GM13977 (cell line): ENCODE measurements around the gene NKD1.

Source experiments
- DNase-seq: peaks from one replicate; pipeline ENCODE4 v3.0.0; 2012; ENCODE audit warnings: low spot score
- in situ Hi-C: fragments of 300-500 bp; cut with MboI; formaldehyde crosslinking; loops from one replicate; pipeline ENCODE4 v1.12.0; 2022; ENCODE audit warnings: low sequenced_read_pairs, low pct_unique_long_range_greater_than_20kb, mixed read lengths, inconsistent platforms; ENCODE audit not compliant: unreplicated experiment
- TF ChIP-seq, protein P1 (sequence below): IDR thresholded peaks from 2 replicates; pipeline ENCODE4 v1.5.1; 2012; ENCODE audit warnings: mild to moderate bottlenecking, control low read depth; ENCODE audit not compliant: insufficient read depth; ENCODE audit errors: extremely low read depth, missing control alignments

NKD1 gene

DNA sequence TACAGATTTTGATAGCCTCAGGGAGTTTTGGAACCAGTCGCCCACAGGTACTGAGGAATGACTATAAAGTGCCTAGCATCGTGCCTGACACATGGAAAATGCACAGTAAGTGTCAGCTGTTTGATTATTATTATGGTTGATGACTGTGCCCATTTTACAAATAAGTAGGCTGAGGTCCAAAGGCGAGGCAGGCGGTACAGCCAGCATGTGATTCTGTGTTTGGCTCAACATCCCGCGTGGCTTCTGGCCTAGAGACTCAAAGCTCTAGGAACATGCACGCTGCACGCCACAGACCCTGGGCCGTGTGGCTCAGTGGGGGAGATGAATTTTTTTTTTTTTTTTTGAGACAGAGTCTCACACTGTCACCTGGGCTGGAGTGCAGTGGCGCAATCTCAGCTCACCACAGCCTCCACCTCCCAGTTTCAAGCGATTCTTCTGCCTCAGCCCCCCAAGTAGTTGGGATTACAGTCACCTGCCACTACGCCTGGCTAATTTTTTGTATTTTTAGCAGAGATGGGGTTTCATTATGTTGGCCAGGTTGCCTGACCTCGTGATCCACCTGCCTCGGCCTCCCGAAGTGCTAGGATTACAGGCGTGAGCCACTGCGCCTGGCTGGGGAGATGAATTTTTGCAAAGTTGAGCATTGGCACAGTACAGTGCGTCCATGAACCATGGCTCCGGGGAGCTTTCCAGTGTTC, 57.7 kb downstream of the NKD1 start:
- DNase-seq = no peak
- TF ChIP-seq, protein P1, sequence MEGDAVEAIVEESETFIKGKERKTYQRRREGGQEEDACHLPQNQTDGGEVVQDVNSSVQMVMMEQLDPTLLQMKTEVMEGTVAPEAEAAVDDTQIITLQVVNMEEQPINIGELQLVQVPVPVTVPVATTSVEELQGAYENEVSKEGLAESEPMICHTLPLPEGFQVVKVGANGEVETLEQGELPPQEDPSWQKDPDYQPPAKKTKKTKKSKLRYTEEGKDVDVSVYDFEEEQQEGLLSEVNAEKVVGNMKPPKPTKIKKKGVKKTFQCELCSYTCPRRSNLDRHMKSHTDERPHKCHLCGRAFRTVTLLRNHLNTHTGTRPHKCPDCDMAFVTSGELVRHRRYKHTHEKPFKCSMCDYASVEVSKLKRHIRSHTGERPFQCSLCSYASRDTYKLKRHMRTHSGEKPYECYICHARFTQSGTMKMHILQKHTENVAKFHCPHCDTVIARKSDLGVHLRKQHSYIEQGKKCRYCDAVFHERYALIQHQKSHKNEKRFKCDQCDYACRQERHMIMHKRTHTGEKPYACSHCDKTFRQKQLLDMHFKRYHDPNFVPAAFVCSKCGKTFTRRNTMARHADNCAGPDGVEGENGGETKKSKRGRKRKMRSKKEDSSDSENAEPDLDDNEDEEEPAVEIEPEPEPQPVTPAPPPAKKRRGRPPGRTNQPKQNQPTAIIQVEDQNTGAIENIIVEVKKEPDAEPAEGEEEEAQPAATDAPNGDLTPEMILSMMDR = no peak
- in situ Hi-C loops = no loop called here

DNA sequence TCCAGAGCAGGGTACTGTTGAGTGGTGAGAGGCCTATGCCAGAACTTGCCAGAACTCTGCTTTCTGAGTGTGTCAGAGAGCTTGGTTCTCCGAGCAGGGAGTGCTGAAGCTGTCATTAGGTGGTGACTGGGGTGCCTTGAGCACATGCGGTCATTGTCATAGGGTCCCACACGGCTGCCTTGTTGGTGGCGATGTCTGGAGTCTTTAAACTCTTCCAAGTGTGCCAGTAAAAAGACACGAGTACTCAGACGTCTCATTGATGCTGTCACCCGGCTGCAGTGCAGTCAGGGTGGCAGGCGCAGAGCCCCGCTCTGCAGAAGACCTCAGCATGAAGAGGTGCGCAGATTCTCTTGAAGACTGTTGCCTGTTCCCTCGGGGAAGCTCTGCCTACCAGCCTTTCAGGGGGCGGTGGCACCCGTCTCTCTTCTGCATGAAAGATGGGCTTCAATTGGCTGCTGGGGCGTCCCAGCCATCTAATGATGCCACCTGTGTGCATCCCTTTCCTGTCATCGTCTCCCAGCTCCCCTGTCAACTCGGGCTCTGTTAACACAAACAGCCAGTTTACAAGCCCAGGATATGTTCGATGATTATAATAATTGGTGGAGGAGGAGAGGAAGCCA, 58.3 kb downstream of the NKD1 start:
- in situ Hi-C loops = no loop called here
- TF ChIP-seq, protein P1 = no peak
- DNase-seq = no peak

DNA sequence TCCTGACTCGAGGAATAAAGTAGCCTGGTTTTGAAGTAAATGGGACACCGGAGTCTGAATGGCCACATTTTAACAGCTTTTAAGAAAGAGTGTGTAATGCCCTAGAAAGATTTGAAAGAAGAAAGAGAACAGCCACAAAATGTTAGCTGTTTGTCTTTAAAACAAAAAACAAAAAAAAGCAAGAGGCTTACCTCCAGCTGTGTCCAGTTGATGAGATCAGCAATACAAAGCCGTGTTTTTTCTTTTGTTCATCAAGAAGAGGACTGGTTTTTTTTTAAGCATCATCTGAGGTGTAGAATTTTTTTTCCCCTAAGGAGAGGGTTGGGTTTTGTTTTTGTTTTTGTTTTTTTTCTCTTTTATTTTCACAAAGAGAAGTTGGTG, 58.8 kb downstream of the NKD1 start:
- TF ChIP-seq, protein P1 = no peak
- in situ Hi-C loops = no loop called here

DNA sequence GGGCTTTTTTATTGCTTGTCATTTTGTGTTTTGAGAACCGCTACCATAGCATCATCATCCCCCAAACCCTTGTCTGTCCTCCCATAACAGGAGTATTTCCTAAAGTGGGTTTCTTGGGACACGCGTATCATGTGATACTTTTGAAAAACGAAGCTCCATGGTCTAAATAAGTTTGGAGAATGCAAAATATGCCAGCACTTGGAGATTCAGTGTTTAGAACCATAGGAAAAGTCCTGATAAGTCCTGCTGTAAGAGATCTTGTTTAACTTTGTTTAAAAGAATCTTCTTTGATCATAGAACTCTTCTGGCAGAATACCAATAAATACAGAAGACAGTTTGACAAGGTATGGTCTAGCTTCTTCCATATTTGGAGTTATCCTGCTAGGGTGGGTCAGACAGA, 59.3 kb downstream of the NKD1 start:
- DNase-seq = no peak
- in situ Hi-C loops = no loop called here
- TF ChIP-seq, protein P1 = no peak

More for the DNA sequence above, 58.8 kb downstream of the NKD1 start:
- no peak for DNase-seq

- DNase-seq = no peak
- in situ Hi-C loops = no loop called here
- TF ChIP-seq, protein P1 = no peak
Observed at GRCh38 chr16:50607970-50608557, 59.9 kb downstream of the NKD1 start.

- TF ChIP-seq, protein P1 = no peak
- in situ Hi-C loops = no loop called here
- no peak for DNase-seq
Observed at GRCh38 chr16:50609049-50609448, 60.9 kb downstream of the NKD1 start.
